ENCODE results near the gene ADCY10. TPM values are rescaled to one million over a fixed set of nuclear protein-coding genes. Genes with fewer than 3 reads are reported as not detected.

The ADCY10 gene
- total RNA-seq, 1 donor from 2014 or later, result 0.16 TPM

DNA sequence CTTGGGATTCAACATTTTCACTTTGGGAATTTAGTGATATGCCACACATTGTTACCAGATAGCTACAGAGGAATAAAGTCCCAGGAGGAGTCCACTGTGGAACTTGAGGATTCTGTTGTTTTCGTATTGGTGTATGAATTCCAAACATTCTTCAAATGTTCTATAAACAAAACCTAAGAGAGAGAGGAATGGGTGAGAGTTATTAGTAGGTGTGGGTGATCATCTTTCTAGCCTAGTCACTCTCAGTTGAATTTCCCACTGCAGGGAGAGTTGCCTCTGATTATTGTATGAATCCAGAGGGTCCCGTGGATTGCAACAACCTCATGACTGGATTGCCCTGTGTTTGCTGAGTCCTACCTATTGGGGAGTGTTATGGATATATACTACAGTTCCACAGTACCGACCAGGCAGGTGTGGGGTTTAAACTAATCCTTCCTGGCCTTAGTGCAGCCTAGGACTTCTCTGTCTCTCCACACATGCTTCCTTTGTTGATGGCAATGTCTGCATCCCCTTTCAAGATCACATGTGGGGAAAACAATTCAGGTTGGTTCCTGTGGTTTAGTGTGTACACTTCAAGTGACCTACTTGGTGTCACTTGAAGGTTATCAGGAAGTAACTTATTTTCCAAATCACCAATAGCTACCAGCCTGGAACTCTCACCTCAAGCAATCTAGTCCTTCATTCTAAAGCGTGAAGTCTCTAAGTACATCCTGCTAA lies 91.8 kb downstream of the ADCY10 start:
- intact Hi-C loops (cut with micrococcal nuclease), result no loop called here

DNA sequence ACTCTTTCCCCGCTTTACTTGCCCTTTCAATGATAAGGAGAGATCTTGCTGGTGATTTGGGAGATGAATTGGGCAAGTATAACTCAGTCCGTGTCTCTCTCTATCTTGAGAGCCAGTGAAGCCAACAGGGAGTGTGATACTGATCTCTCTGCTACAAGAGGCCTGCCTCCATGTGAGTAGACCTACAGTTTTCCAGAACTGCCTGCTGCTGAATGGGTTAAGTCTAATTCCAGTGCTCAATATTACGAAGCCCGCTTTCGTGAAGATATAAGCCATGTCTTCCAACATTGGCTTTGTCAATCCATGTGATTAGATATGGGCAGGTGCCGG lies 92.6 kb downstream of the ADCY10 start:
- intact Hi-C loops (cut with micrococcal nuclease), result no loop called here

DNA sequence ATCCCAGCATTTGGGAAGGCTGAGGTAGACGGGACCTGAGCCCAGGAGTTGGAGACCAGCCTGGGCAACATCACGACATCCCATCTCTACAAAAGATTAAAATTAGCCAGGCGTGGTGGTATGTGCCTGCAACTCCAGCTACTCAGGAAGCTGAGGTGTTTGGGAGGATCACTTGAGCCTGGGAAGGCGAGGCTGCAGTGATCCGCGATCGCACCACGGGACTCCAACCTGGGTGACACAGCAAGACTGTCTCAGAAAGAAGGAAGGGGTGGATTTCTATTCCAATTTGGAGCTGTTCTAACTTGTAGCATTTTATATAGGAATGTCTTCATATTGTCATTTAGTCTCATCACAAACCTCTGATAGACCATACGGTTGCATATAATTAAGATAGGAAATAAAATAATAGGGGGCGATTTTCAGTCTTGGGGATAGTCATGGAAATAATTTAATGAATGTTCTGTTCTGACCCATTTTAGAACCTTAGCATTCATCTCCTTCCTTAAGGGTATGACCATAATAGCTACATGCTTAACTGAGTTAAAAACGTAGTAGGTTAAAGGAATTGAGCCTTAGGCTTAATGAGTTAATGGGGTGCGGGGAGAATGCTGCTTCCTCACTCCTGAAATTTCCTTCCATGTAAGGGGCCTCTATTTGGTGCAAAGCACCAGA lies 93.1 kb downstream of the ADCY10 start:
- intact Hi-C loops (cut with micrococcal nuclease), result no loop called here

DNA sequence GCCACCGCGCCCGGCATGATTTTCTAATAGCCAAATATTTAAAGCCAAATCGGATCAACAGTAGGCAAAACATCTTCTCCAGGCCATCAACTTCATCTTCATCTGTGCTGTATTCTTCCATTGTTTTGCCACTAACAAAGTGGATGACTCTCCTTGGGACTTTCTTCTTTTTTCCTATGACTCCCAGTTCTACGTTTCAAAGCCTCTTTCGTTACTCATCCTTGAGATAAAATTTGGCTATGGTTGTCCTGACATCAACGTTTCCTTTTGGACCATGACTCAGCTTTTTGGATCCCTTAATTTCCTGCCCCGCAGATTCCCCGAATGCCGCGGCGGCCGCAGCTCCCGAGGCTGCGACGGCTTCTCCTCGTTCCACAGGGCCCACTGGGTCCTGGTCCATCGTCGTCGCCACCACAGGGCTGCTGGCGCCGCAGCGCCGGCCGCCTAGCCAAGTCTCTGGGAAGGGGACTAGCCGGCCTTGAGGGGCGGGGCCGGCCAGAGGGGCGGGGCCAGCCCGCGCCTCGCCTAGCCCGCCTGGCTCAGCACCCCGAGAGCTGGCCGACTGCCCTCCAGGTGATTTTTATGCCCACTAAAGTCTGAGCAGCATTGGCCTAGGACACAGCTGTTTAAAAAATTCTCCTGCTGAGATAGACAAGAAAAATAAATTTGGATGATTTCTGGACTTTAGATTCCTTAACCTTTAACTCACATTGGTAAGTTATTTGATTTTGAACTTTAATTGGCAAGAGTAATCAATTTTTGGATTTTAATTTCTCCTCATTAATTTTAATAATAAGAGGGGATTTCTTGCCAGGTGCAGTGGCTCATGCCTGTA lies 93.9 kb downstream of the ADCY10 start:
- intact Hi-C loops (cut with micrococcal nuclease), result no loop called here

DNA sequence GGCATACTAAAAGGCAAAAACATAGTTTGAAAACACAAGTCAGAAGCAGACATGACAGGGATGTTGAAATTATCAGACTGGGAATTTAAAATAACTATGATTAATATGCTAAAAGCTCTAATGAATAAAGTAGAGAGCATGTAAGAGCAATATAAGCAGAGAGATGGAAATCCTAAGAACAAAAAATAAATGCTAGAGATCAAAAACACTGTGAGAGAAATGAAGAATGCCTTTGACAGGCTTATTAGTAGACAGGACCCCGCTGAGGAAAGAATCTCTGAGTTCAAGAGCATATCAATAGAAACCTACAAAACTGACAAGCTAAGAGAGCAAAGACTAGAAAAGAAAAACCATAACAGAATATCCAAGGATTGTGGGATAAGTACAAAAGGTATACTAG lies 98.3 kb downstream of the ADCY10 start:
- intact Hi-C loops (cut with micrococcal nuclease), result no loop called here

DNA sequence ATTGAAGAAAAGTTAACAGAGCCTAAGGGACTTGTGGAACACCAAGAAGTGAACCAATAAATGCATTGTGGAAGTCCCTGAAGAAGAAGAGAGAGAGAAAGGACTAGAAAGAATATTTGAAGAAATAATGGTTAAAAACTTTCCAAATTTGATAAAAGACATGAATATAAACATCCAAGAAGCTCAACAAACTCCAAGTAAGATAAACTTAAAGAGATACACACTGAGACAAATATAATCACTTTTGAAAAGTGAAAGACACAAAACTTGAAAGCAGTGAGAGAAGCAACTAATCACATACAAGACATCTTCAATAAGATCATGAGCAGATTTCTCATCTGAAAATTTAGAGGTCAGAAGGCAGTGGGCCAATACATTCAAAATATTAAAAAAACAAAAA lies 101.0 kb downstream of the ADCY10 start:
- intact Hi-C loops (cut with micrococcal nuclease), result no loop called here

DNA sequence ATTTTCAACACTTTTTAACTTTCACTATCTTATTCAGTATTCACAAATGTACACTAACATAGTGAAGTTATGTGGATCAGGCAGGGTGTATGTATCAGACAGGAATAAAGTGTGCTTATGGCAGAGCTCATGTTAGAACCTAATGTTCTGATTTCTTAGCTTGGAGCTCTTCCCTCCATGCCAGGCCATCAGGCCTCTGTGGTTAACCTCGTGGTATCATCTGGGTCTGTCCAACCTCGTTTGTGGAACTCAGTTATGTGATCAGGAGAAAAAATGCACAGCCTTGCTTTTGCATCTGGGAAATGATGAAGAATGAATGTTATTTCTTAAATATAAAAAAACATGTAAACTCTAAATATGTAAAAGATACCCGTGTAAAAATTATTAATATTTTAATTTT lies 105.2 kb downstream of the ADCY10 start:
- intact Hi-C loops (cut with micrococcal nuclease), result loop anchor here (10.0 kb wide), 3 partner anchors 174 to 276 kb away; partner anchors contain the start of genes CREG1 and RCSD1

DNA sequence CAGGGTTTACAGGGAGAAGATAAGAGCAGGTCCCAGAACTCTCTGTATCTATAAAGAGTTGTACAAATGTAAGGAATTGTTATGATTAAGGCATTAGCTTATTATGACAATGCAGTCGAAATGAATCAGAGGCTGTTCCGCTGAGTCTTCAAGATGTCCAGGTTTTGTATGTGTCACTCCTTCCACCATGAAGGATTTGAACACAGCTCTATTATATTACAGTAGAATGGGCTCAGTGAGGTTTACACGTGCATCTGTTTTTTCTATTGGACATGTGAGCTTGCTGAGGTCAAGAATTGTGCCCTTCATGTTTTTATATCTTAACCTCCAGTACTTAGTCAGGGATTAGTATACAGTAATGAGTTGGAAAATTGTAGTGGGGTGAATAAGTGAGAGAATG lies 105.8 kb downstream of the ADCY10 start:
- intact Hi-C loops (cut with micrococcal nuclease), result loop anchor here (10.0 kb wide), 3 partner anchors 173 to 277 kb away; partner anchors contain the start of genes CREG1 and RCSD1

DNA sequence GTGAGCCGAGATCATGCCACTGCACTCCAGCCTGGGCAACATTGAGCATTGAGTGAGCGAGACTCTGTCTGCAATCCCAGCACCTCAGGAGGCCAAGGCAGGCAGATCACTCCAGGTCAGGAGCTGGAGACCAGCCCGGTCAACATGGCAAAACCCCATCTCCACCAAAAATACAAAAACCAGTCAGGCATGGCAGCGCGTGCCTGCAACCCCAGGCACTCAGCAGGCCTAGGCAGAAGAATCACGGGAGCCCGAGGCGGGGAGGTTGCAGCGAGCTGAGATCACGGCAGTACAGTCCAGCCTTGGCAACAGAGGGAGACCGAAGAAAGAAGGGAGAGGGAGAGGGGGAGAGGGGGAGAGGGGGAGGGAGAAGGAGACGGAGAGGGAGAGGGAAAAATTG lies 107.3 kb downstream of the ADCY10 start:
- intact Hi-C loops (cut with micrococcal nuclease), result loop anchor here (10.0 kb wide), 3 partner anchors 172 to 278 kb away; partner anchors contain the start of genes CREG1 and RCSD1

DNA sequence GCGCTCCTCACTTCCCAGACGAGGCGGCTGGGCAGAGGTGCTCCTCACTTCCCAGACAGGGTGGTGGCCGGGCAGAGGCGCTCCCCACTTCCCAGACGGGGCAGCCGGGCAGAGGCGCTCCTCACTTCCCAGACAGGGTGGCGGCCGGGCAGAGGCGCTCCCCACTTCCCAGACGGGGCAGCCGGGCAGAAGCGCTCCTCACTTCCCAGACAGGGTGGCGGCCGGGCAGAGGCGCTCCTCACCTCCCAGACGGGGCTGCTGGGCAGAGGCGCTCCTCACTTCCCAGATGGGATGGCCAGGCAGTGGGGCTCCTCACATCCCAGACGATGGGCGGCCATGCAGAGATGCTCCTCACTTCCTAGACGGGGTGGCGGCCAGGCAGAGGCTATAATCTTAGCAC lies 107.7 kb downstream of the ADCY10 start:
- intact Hi-C loops (cut with micrococcal nuclease), result loop anchor here (10.0 kb wide), 3 partner anchors 171 to 279 kb away; partner anchors contain the start of genes CREG1 and RCSD1

DNA sequence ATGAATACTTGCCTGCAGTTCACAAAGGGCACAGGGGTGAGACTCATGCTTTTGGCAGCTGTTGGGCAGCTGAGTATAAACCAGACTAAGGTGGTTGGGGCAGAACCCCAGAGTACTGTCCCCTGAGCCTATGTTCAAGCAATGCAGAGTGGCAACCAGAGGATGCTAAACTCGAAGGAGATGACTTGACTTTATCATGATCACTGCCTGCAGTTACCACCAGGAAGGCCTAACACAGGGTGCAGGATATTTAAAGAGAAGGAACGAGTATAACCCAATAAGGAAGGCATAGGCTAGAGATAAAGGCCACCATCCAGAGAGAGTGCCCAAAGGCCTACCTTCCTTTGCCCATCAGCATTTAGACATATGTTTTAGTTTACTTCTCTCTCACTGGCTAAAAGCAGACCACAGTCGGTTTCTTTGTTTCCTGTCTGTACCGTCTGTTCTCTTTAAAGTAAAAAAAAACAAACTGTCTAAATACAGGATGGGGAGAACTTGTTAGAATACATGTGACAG lies 108.8 kb downstream of the ADCY10 start:
- intact Hi-C loops (cut with micrococcal nuclease), result loop anchor here (2.0 to 10.0 kb wide), 4 partner anchors 132 to 280 kb away; partner anchors contain the start of genes CREG1, DCAF6, MPC2 and RCSD1

DNA sequence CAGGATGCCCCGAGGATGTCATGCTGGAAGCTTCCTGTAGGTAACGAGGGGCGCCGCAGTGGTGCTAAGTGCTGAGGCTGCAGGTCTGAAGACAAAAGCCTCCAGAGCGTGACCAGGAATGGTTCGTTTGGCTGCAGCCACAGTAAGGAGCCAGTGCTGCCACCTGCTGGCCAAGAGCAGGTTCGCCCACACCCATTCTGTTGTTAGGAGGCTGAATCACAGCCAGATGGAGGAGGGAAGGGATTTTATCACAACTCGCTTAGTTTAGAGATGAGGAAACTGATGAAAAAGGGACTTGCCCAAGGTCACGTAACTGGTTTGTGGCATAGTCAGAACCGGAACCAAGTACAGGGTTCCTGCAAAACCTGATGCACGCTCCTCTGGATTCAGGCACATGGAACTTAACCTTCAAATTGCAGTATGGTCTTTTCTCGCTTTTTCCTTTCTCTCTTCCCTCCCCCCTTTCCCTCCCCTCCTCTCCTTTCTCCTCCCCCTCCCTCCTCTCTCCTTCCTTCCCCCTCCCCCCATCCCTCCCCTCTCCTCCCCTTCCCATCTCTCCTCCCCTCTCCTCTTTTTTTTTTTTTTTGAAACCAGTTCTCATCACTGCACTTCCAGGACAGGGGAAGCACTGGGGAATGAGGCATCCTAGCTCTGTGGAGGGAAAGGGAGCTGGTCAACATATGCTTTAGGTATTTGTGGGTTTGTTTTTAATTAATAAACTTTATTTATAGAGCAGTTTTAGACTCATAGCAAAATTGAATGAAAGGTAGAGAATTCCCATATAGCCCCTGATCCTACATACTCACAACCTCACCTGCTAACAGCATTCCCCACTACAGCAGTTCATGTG lies 110.4 kb downstream of the ADCY10 start:
- intact Hi-C loops (cut with micrococcal nuclease), result loop anchor here (1.0 to 10.0 kb wide), 7 partner anchors 82 to 281 kb away; partner anchors contain the start of genes CREG1, DCAF6, MPC2 and MPZL1

DNA sequence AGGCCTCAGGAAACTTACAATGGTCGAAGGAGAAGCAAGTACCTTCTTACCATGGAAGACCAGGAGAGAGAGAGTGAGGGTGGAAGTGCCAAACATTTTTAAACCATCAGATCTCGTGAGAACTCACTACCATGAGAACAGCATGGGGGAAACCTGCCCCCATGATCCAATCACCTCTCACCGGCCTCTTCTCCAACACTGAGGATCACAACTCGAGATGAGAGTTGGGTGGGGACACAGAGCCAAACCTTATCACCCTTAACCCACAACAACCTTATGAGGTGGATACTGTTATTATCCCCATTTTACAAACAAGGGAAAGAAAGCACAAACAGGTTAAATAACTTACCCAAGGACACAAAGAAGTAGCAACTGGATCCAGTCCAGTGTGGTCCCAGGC lies 111.7 kb downstream of the ADCY10 start:
- intact Hi-C loops (cut with micrococcal nuclease), result loop anchor here (10.0 kb wide), 3 partner anchors 167 to 283 kb away; partner anchors contain the start of genes CREG1 and RCSD1

DNA sequence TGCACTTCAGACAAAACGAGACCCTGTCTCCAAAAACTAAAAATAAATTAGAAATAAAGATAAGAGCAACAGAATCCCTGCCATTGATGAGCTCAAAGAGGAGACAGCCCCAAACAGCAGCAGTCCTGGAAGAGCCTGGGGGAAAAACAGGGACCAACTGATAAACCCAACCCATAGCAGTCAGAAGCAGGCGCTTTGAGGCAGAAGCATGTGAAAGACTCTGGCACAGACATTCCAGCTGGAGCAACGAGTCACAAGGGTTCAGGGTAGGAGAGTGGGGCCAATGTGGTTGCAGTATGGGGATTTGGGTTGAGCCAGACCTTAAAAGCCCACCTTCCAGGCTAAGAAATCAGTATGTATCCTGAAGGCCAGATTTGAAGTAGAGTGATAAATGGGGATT lies 113.7 kb downstream of the ADCY10 start:
- intact Hi-C loops (cut with micrococcal nuclease), result loop anchor here (10.0 kb wide), 3 partner anchors 165 to 285 kb away; partner anchors contain the start of genes CREG1 and RCSD1

DNA sequence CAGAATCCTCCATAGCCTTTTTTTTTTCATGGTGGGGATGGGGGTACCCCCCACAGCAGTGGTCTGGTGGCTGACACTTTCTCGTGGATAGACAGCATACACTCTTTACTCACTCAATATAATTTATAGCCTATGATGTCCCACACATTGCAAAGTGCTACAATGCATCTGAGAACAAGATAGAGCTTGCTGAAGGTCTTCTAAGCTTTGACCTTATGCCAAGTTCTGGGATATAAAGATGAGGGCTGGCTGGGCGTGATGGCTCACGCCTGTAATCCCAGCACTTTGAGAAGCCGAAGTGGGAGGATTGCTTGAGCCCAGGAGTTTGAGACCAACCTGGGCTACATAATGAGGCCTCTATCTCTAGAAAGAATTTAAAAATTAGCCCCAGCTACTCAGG lies 114.2 kb downstream of the ADCY10 start:
- intact Hi-C loops (cut with micrococcal nuclease), result loop anchor here (10.0 kb wide), 3 partner anchors 165 to 285 kb away; partner anchors contain the start of genes CREG1 and RCSD1

DNA sequence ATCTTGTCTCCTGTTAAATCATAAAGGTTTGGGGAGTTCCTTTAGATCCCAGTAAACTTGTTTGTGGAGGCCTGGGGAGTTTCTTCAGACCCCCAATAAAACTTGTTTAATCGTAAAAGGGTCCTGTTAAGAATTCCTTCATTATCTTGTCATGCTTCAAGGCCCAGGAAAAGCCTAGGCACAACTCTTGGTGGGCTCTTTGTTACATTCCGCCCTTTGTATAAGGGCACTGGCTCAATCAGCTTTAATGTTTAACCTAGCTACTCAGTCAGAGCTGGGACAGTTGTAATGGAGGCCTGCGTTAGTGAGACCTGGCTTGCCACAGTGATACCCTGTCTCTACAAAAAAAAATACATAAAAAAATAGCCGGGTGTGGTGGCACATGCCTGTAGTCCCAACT lies 115.0 kb downstream of the ADCY10 start:
- intact Hi-C loops (cut with micrococcal nuclease), result no loop called here

DNA sequence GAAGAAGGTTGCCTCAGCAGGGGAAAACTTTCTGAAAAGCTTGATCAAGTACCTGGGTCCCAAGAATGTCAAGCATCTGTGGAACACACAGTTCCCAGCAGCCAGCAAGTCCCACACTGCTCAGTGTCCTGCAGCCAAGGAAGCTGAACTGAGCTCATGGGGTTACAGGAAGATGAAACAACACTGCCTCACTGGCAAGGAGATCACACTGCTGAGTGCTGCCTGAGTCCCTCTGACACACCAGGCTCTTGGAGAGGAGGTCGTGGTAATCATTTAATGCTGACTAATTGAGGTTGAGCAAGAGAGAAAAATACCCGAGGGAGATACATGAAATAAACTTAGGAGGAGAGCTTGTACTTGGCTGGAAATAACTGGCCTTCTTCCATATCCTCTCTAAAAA lies 116.9 kb downstream of the ADCY10 start:
- intact Hi-C loops (cut with micrococcal nuclease), result no loop called here

DNA sequence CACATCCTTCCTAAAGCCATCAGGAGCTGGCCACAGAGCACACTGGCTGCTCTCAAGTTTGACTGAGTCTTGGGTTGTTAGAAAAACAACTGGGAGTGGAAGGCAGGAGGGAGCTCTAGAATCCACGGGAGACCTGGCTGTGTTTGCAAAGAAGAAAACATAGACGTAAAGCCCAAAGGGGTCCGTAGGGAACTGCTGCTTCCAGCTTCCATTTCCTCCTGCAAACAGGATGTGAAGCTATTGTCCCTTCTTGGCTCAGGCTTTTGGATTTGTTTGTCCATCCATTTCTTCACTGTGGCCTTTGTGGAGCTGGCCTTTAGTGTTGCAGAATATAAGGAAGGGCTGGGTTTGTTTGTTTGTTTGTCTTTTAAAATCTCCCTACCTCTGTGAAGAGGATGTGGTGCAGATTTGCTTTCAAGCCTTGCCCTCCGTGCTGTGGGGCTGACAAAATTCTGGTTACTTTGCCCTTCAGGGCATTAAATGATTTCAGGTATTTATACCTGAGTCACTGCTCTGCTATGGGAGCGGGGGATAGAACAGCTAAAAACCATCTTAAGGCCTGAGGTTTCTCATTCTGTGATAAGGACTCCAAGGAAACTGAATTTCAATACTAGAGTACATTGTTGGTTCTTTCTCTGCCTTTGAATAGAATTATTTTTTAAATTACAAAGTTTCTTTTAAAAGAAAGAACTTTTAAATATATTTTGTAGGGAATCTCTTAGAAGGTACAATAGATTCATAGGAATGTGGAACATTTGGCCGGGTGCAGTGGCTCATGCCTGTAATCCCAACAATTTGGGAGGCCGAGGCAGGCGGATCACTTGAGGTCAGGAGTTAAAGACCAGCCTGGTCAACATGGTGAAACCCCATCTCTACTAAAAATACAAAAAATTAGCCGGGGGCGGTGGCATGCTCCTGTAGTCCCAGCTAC lies 117.9 kb downstream of the ADCY10 start:
- intact Hi-C loops (cut with micrococcal nuclease), result no loop called here

DNA sequence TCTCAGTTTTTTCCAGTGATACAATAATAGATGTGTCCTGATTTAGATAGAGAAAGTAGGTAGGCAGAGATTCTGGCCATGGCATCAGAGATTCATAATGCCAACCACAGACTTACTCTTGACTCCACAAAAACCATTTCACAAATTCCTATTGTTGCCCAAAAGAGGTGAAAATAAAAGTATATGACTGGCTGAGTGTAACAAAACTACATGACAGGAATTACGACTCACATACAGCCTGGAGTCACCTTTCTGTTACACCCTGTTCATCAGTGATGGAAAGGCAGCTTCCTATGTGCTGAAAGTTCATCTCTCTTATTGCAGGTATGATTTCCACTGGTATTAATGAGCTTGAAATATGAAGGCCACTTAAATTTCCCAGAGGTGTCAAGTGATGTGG lies 119.9 kb downstream of the ADCY10 start:
- intact Hi-C loops (cut with micrococcal nuclease), result no loop called here
